ENCODE data around the gene KRTAP7-1.
A peak's percentile ranks its signal among the peaks of the same experiment; 100 is the strongest.

Gene KRTAP7-1

DNA sequence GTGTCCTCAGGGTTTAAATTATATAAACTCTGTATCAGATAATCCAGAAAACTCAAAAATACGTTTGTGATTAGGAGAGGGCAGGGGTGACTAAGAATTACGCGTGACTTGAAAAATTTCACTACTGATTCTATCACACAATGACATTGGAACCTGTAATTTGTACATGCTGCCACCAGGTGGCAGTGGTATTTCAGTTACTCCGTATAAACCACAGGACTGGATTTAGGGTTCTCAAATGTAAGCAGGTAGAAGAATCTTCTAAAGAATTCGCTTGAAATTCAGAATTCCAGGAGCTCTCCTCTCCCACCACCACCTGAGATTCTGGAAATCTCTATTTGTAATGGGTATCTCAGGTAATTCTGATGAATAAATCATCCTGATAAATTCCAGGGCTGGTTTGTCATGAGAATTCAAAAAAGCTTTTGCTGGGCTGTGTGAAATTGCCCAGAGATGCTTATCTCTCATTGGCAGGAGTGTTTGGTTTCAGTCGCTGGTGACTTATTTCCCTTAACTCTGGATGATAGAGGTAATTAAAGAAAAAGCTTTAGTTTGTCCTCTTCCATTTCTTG lies 1.7 kb upstream of the KRTAP7-1 start:
- Histone ChIP-seq H2AFZ (ENCODE audit: low read length) (no peak overlapping the region), H3K9me3 (ENCODE audit: insufficient read depth, low read depth, low read length) (peaks cover 7% of the 10 kb centered on the region; the same call in 1 of the 2 replicates), H3K9me2 (replicated peaks; ENCODE audit: low read depth, low read length) (no peaks in the 10 kb centered on the region), H4K20me1 (ENCODE audit: insufficient read depth, low read length, poor library complexity, severe bottlenecking) (no peaks in the 10 kb centered on the region), H3K27me3 (ENCODE audit: insufficient read depth, low read length, poor library complexity, severe bottlenecking) (no peaks in the 10 kb centered on the region), H3K9ac (ENCODE audit: low read depth, low read length, poor library complexity, severe bottlenecking) (no peak overlapping the region), H3K36me3 (ENCODE audit: insufficient read depth, low read length) (no peaks in the 10 kb centered on the region), H3K79me2 (ENCODE audit: insufficient read depth, low read length) (no peaks in the 10 kb centered on the region), H3F3A (ENCODE audit: low read depth) (no peaks in the 10 kb centered on the region), H3K4me1 (ENCODE audit: insufficient read depth, low read length, poor library complexity, severe bottlenecking) (no peaks in the 10 kb centered on the region), H3K4me2 (ENCODE audit: low read depth, low read length, poor library complexity, severe bottlenecking) (no peak overlapping the region), H3K4me3 (ENCODE audit: low read length, poor library complexity, severe bottlenecking) (no peak overlapping the region)
- TF ChIP-seq, protein P1, sequence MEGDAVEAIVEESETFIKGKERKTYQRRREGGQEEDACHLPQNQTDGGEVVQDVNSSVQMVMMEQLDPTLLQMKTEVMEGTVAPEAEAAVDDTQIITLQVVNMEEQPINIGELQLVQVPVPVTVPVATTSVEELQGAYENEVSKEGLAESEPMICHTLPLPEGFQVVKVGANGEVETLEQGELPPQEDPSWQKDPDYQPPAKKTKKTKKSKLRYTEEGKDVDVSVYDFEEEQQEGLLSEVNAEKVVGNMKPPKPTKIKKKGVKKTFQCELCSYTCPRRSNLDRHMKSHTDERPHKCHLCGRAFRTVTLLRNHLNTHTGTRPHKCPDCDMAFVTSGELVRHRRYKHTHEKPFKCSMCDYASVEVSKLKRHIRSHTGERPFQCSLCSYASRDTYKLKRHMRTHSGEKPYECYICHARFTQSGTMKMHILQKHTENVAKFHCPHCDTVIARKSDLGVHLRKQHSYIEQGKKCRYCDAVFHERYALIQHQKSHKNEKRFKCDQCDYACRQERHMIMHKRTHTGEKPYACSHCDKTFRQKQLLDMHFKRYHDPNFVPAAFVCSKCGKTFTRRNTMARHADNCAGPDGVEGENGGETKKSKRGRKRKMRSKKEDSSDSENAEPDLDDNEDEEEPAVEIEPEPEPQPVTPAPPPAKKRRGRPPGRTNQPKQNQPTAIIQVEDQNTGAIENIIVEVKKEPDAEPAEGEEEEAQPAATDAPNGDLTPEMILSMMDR (conservative IDR thresholded peaks at IDR 0.05; ENCODE audit: low read length): peak; percentile 65
- TF ChIP-seq EZH2phosphoT487 (IDR thresholded peaks at IDR 0.05; ENCODE audit: borderline replicate concordance): no peak

DNA sequence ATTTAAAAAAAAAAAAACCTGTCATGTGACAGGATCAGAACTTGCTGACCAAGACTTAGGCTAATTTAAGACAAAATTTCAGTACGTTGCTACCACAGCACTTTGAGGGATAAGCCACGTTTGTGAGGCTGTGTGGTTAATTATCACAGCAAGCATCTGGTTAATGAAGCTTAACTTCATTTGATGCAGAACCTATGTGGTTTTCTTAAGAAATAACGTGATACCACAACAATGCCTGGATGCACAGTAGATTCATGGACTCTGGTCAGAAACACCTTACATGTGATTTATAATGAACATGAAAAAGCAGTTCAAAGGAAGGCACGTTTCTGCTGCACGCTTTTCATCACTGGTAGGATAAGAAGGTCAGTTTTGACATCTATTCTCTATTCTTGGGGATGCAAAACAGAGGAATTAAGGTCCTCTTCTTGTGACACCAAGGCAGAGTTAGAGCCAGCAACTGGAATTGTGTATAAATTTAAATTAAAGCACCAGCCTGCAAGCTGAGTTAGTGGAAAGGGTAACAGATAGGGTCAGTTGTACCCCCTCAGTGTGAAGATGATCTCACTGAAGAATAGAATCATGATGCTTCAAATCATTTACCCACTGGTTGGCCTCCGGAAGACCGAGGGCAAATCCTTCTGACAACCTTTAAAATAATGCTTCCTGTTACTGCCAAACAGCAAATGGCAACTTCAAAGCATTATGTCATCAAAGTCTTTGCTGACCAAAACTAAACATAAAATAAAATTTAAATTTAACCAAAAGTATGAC lies 10.5 kb downstream of the KRTAP7-1 start:
- no peak overlapping the region for H3K4me2 ChIP-seq (ENCODE audit: low read depth, low read length, poor library complexity, severe bottlenecking)
- TF ChIP-seq, protein P1 (conservative IDR thresholded peaks at IDR 0.05; ENCODE audit: low read length): no peak
- no peak for TF ChIP-seq EZH2phosphoT487 (IDR thresholded peaks at IDR 0.05; ENCODE audit: borderline replicate concordance)

DNA sequence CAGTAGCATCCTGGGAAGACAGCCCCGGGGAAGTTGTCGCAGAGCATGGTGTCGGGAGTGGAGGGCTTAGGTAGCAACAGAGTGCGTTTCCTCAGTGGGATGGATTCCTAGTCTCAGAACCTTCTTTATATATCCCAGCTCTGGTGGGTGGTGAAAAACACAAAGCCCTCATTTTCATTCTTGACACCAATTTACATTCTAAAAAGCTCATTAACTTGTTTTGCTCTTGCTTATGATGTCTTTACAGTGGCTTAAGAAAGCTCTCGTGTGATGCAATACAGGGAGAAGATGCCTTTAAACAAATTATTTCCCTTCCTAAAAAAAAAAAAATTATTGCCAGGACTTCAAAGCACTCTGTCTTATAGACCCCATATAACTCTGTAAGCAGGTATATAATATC lies 16.4 kb downstream of the KRTAP7-1 start, which contains the start of gene KRTAP8-1:
Gene KRTAP8-1 (minus strand): TSS at position 101 of the 400 bp plus-strand sequence. CDS start 54 bp downstream, at position 47.
- H4K20me1 ChIP-seq (ENCODE audit: insufficient read depth, low read length, poor library complexity, severe bottlenecking): no peaks in the 10 kb centered on the region
- 0 out of 2 replicates have a peak, but pooled peaks cover 5% of the 10 kb centered on the region for H3K9me3 ChIP-seq (ENCODE audit: insufficient read depth, low read depth, low read length)
- H3K36me3 ChIP-seq (ENCODE audit: insufficient read depth, low read length): no peaks in the 10 kb centered on the region
- H3K4me3 ChIP-seq (ENCODE audit: low read length, poor library complexity, severe bottlenecking): no peak within 1 kb of the TSS
- no peaks in the 10 kb centered on the region for H3K79me2 ChIP-seq (ENCODE audit: insufficient read depth, low read length)
- no peaks in the 10 kb centered on the region for H3K9me2 ChIP-seq (replicated peaks; ENCODE audit: low read depth, low read length)
- TF ChIP-seq EZH2phosphoT487 (IDR thresholded peaks at IDR 0.05; ENCODE audit: borderline replicate concordance): no peak
- no peak within 1 kb of the TSS for H2AFZ ChIP-seq (ENCODE audit: low read length)
- H3K9ac ChIP-seq (ENCODE audit: low read depth, low read length, poor library complexity, severe bottlenecking): no peak within 1 kb of the TSS
- no peaks in the 10 kb centered on the region for H3K27me3 ChIP-seq (ENCODE audit: insufficient read depth, low read length, poor library complexity, severe bottlenecking)
- no peaks in the 10 kb centered on the region for H3F3A ChIP-seq (ENCODE audit: low read depth)
- no peak within 1 kb of the TSS for H3K4me2 ChIP-seq (ENCODE audit: low read depth, low read length, poor library complexity, severe bottlenecking)
- H3K4me1 ChIP-seq (ENCODE audit: insufficient read depth, low read length, poor library complexity, severe bottlenecking): no peaks in the 10 kb centered on the region

More for the DNA sequence above, 10.5 kb downstream of the KRTAP7-1 start:
- no peaks in the 10 kb centered on the region for H3K27me3 ChIP-seq (ENCODE audit: insufficient read depth, low read length, poor library complexity, severe bottlenecking)
- no peaks in the 10 kb centered on the region for H3K79me2 ChIP-seq (ENCODE audit: insufficient read depth, low read length)
- no peaks in the 10 kb centered on the region for H3K9me2 ChIP-seq (replicated peaks; ENCODE audit: low read depth, low read length)
- no peaks in the 10 kb centered on the region for H3K4me1 ChIP-seq (ENCODE audit: insufficient read depth, low read length, poor library complexity, severe bottlenecking)
- no peaks in the 10 kb centered on the region for H3F3A ChIP-seq (ENCODE audit: low read depth)
- H3K9me3 ChIP-seq (ENCODE audit: insufficient read depth, low read depth, low read length): no peaks in the 10 kb centered on the region
- no peaks in the 10 kb centered on the region for H3K36me3 ChIP-seq (ENCODE audit: insufficient read depth, low read length)
- H3K4me3 ChIP-seq (ENCODE audit: low read length, poor library complexity, severe bottlenecking): no peak overlapping the region
- no peak overlapping the region for H2AFZ ChIP-seq (ENCODE audit: low read length)
- H3K9ac ChIP-seq (ENCODE audit: low read depth, low read length, poor library complexity, severe bottlenecking): no peak overlapping the region
- no peaks in the 10 kb centered on the region for H4K20me1 ChIP-seq (ENCODE audit: insufficient read depth, low read length, poor library complexity, severe bottlenecking)

Data from Loucy (cell line).